Activated CD4-positive, CD25-positive, alpha-beta regulatory T cell treated with anti-CD3 and anti-CD28 coated beads, Interleukin-2, amount 50 U/mL, for 72 hours (primary cell): ENCODE results near the gene CELF5.
A peak's percentile ranks its signal among the peaks of the same experiment; 100 is the strongest.

Experiments used
- DNase-seq: peaks from one replicate; pipeline ENCODE4 v3.0.0; 2021

The CELF5 gene

GRCh38 chr19:3224346-3225168 lies at the start of gene CELF5:
Gene CELF5 (plus strand): TSS chr19:3224661. CDS start chr19:3224740, 79 bp downstream.
- peak; percentile 66 for DNase-seq

- no peak for DNase-seq
Measured at GRCh38 chr19:3175781-3176714, 48.4 kb upstream of the CELF5 start.

- peak; percentile 65 for DNase-seq
Measured at GRCh38 chr19:3176715-3177501, 47.6 kb upstream of the CELF5 start.

GRCh38 chr19:3178377-3178972 lies 46.0 kb upstream of the CELF5 start, which contains the start of gene S1PR4:
Gene S1PR4 (plus strand): TSS chr19:3178769. CDS start chr19:3178793, 24 bp downstream.
- peak; percentile 67 for DNase-seq

GRCh38 chr19:3178973-3179738 lies 45.3 kb upstream of the CELF5 start:
- DNase-seq, result peak; percentile 56

- peak; percentile 55 for DNase-seq
Measured at GRCh38 chr19:3179739-3180293, 44.6 kb upstream of the CELF5 start.

GRCh38 chr19:3183721-3184641 lies 40.5 kb upstream of the CELF5 start:
- DNase-seq, result no peak

- DNase-seq, result peak; percentile 64
Measured at GRCh38 chr19:3184847-3185460, 39.5 kb upstream of the CELF5 start.

GRCh38 chr19:3185461-3186159 lies 38.9 kb upstream of the CELF5 start, which contains the start of gene NCLN:
Gene NCLN (plus strand): TSS chr19:3185930. CDS start chr19:3186031, 101 bp downstream.
- DNase-seq, result peak; percentile 95

- DNase-seq, result no peak
Measured at GRCh38 chr19:3186160-3186688, 38.2 kb upstream of the CELF5 start.

- DNase-seq, result no peak
Measured at GRCh38 chr19:3186891-3187661, 37.4 kb upstream of the CELF5 start.

- DNase-seq, result no peak
Measured at GRCh38 chr19:3187662-3188511, 36.6 kb upstream of the CELF5 start.

GRCh38 chr19:3188627-3189596 lies 35.5 kb upstream of the CELF5 start:
- no peak for DNase-seq

- no peak for DNase-seq
Measured at GRCh38 chr19:3189702-3190469, 34.6 kb upstream of the CELF5 start.

- no peak for DNase-seq
Measured at GRCh38 chr19:3190470-3190770, 34.0 kb upstream of the CELF5 start.
